Mucosa of descending colon (tissue), 3 donors: ENCODE measurements around the gene CNOT1. TPM values are rescaled to one million over a fixed set of nuclear protein-coding genes. Genes with fewer than 3 reads are reported as not detected.
"Not testable (repeated sequence)": the region's sequence is repeated elsewhere in the genome, so short reads cannot be mapped to it uniquely, and the experiment has no call there.

Source experiments
- ATAC-seq: fragments of 200-7000 bp; cut with Tn5 transposase; one replicate; pipeline ENCODE4 v1.9.1; 2020; ENCODE audit warnings: mild to moderate bottlenecking, moderate library complexity
- DNase-seq, 3 donors: peaks; one replicate each; pipeline ENCODE4 v3.0.0-alpha.2; 2020
- H3K36me3 ChIP-seq: fragments of 200-600 bp; one replicate; pipeline ENCODE4 v1.8.0; 2021; ENCODE audit warnings: low read depth, mild to moderate bottlenecking
- H3K4me1 ChIP-seq: fragments of 200-600 bp; one replicate; pipeline ENCODE4 v1.8.0; 2021; ENCODE audit warnings: low read depth, mild to moderate bottlenecking
- H3K4me3 ChIP-seq: fragments of 200-600 bp; one replicate; pipeline ENCODE4 v1.8.0; 2021; ENCODE audit warnings: mild to moderate bottlenecking
- H3K9me3 ChIP-seq: fragments of 200-600 bp; one replicate; pipeline ENCODE4 v1.8.0; 2021; ENCODE audit warnings: mild to moderate bottlenecking
- intact Hi-C, 2 donors: fragments of 100-400 bp; cut with DNase I in 1 of 2; cut with micrococcal nuclease in 1 of 2; formaldehyde crosslinking; loops; one replicate each; pipeline versions ENCODE4 v1.11.0 to v1.11.1; 2022; cut with DNase I, micrococcal nuclease
- total RNA-seq, 3 donors: library from RNA; stranded (reverse); fragmentation: NEBNext Ultra II Directional in 2 of 3; extraction: Animal tissue kit (Norgen Biotek cat#: 25700) in 2 of 3; gene quantifications; one replicate each; pipeline versions ENCODE4 v1.2.1 to v1.2.4, GENCODE V29; 2021 to 2023
- TF ChIP-seq, protein P1 (sequence below): fragments of 200-600 bp; IDR thresholded peaks from one replicate; pipeline ENCODE4 v1.8.0; 2022; ENCODE audit warnings: antibody characterized with exemption, mild to moderate bottlenecking
- donor health status: DM: no; HTN: no; CAD: no; lungs with moderate emphysema.
- donor health status: DM: no; HTN: no; CAD: no.
- donor health status: DM: no; HTN: yes; CAD: no.

Gene CNOT1
- total RNA-seq, 3 donors from 2014 or later: 194 to 239 (median 230) TPM

DNA sequence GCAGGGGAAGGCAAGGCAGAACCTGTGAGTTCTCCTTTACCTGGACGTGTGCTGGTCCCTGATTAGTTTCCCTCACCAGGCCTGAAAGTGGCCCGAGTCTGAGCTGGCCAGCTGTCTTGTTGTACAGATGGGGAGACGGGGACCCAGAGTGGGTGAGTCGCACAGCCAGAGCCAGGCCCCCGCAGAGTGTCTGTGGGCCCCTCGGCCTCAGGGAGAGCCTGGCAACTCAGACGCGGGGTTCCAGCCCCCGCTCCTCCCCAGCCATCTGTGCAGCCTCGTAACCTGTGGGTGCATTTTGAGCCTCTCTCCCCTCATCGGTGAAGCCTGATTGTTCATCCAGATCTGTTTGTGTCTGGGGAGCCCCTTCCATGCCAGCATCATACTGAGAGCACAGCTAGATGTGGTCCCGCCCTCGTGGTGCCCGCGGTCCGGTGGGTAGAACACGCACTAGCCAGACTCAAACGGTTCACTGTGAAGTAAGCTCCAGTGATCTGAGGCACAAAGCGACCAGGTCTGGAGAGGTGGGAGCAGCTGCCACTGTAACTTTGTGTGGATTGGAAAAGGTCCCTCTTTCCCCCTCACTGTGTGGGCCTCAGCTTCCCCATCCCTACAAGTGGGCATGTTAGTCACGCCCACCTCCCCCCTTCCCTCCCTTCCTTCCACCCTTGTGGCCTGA lies 135.7 kb downstream of the CNOT1 start:
- no peaks in the 10 kb centered on the region for H3K4me1 ChIP-seq
- no peak for DNase-seq
- H3K9me3 ChIP-seq: no peaks in the 10 kb centered on the region
- ATAC-seq: no peak
- TF ChIP-seq, protein P1, sequence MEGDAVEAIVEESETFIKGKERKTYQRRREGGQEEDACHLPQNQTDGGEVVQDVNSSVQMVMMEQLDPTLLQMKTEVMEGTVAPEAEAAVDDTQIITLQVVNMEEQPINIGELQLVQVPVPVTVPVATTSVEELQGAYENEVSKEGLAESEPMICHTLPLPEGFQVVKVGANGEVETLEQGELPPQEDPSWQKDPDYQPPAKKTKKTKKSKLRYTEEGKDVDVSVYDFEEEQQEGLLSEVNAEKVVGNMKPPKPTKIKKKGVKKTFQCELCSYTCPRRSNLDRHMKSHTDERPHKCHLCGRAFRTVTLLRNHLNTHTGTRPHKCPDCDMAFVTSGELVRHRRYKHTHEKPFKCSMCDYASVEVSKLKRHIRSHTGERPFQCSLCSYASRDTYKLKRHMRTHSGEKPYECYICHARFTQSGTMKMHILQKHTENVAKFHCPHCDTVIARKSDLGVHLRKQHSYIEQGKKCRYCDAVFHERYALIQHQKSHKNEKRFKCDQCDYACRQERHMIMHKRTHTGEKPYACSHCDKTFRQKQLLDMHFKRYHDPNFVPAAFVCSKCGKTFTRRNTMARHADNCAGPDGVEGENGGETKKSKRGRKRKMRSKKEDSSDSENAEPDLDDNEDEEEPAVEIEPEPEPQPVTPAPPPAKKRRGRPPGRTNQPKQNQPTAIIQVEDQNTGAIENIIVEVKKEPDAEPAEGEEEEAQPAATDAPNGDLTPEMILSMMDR: no peak
- no peak overlapping the region for H3K4me3 ChIP-seq
- intact Hi-C loops: no loop called here
- H3K36me3 ChIP-seq: no peaks in the 10 kb centered on the region

DNA sequence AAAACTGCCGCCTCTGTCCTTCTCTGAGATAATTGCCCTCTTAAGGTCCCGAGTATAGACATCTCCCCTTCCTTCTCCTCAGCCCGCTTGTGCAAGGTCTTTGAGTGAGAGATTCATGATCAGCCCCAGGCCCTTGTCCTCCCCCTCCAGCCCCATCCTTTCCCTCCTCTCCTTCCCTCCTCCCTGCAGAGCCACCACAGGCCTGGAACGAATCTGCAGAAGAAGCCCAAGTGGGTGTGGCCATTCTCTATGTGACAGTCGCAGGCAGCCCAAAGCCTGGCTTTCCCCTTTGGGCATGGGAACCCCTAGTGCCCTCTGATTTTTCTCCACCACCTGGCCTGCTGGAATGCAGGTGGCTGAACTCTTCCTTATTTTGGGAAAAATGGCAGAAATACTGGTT lies 136.9 kb downstream of the CNOT1 start:
- intact Hi-C loops: no loop called here
- Histone ChIP-seq H3K9me3 (no peaks in the 10 kb centered on the region), H3K4me3 (no peak overlapping the region), H3K36me3 (no peaks in the 10 kb centered on the region), H3K4me1 (peaks cover 1% of the 10 kb centered on the region)
- DNase-seq (no peak), ATAC-seq (peak; percentile 6)
- TF ChIP-seq, protein P1: no peak

DNA sequence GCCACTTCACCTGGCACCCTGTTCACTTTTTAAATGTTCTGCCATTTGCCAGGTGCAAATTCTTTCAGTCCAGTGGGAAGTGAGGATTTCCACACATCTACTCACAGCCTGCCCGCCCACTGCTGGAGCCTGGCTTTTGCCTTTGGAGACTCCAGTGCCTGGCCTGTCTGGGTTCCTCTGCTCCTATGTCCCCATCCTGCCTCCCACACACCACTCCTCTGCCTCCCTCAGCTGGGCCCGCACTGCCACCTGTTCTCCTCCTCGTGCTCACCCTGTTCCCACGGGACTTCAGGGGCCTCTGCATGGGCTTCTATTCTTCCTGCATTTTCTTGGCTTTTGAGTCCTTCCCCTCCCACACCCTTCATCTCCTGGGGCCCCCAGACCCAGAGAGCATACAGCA lies 137.6 kb downstream of the CNOT1 start:
- H3K9me3 ChIP-seq: no peaks in the 10 kb centered on the region
- no peaks in the 10 kb centered on the region for H3K36me3 ChIP-seq
- DNase-seq: no peak
- peaks cover 5% of the 10 kb centered on the region for H3K4me1 ChIP-seq
- no peak for ATAC-seq
- TF ChIP-seq, protein P1: no peak
- H3K4me3 ChIP-seq: no peak overlapping the region
- intact Hi-C loops: no loop called here

DNA sequence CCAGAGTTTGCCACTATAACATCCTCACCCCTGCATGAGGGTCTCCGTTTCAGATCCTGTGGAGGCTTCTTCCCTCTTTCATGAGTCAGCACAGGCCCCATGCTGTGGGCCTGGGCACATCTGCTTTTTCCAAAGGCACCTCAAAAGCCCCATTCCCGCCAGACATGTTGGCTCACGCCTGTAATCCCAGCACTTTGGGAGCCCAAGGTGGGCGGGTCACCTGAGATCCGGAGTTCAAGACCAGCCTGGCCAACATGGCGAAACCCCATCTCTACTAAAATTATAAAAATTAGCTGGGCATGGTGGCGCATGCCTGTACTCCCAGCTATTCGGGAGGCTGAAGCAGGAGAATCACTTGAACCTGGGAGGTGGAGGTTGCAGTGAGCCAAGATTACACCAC lies 139.1 kb downstream of the CNOT1 start:
- H3K4me1 ChIP-seq, H3K9me3 ChIP-seq, H3K4me3 ChIP-seq, intact Hi-C loops, H3K36me3 ChIP-seq, ATAC-seq, DNase-seq: not testable (repeated sequence)

DNA sequence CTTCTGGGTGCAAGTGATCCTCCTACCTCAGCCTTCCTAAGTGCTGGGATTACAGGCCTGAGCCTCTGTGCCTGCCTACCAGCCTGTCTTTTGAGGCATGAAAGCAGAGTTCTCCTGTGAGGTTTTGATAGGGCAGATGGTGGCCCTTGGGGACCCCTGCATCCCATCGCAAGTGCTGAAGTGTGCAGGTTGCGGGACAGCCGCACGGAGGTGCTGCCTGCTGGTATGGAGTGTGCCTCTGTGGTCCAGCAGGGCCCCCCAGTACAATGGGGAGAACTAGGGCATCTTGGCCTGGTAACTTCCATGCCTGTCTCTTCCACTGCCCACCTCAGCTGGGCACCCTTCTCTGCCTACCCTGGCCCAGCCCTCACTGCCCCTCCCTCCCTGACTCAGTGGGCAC lies 139.6 kb downstream of the CNOT1 start:
- intact Hi-C loops: no loop called here
- TF ChIP-seq, protein P1: no peak
- no peaks in the 10 kb centered on the region for H3K36me3 ChIP-seq
- DNase-seq (no peak), ATAC-seq (no peak)
- H3K4me3 ChIP-seq: no peak overlapping the region
- peaks cover 5% of the 10 kb centered on the region for H3K4me1 ChIP-seq
- H3K9me3 ChIP-seq: no peaks in the 10 kb centered on the region

DNA sequence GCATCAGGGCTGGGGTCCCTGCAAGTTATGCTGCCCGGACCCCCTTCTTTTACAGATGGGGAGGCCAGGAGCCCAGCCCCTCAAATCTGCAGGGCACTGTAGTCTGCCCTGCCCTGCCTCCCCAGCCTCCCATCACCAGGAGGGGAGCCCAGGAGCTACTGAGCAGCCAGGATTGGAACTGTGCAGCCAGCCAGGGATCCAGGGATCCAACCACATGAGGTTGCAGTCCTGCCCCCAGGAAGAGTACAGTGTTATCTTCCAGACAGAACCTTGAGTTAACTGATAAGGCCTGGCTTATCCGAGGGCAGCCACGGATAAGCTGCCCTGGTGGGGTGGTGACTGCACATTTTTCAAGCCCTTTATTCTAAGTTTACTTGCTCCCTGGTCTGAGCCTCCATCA lies 141.1 kb downstream of the CNOT1 start:
- ATAC-seq (no peak), DNase-seq (no peak)
- peaks cover 5% of the 10 kb centered on the region for H3K4me1 ChIP-seq
- TF ChIP-seq, protein P1: no peak
- intact Hi-C loops: loop anchor here (5.0 kb wide), 1 partner anchor 151 kb away; no protein-coding TSS in a partner anchor
- no peaks in the 10 kb centered on the region for H3K36me3 ChIP-seq
- H3K4me3 ChIP-seq: no peak overlapping the region
- no peaks in the 10 kb centered on the region for H3K9me3 ChIP-seq
